Measurements from ENCODE around the gene C18orf32.

GRCh38 chr18:49467019-49467563 is 19.9 kb downstream of the C18orf32 start:
- no peak for TF ChIP-seq POLR2A (IDR thresholded peaks at IDR 0.05)
- TF ChIP-seq CTCF (IDR thresholded peaks at IDR 0.05) = no peak

Data from thyroid gland (tissue), 4 donors.